HG03342 (cell line): ENCODE results near the gene BRCA1.
"Not testable (repeated sequence)": the region's sequence is repeated elsewhere in the genome, so short reads cannot be mapped to it uniquely, and the experiment has no call there.

Experiments
- ATAC-seq: cut with Tn5 transposase; IDR thresholded peaks from one replicate; pipeline ENCODE4 v1.9.1; 2021; ENCODE audit warnings: mild to moderate bottlenecking, moderate library complexity; ENCODE audit not compliant: unreplicated experiment

BRCA1 gene

GRCh38 chr17:43134774-43135453 is 9.8 kb upstream of the BRCA1 start:
- ATAC-seq = no peak

- ATAC-seq = not testable (repeated sequence)
Observed at GRCh38 chr17:43133439-43133838, 8.3 kb upstream of the BRCA1 start.

GRCh38 chr17:43132117-43132516 is 7.0 kb upstream of the BRCA1 start:
- no peak for ATAC-seq

GRCh38 chr17:43129671-43130010 is 4.5 kb upstream of the BRCA1 start:
- no peak for ATAC-seq

- ATAC-seq = not testable (repeated sequence)
Observed at GRCh38 chr17:43127333-43127876, 2.2 kb upstream of the BRCA1 start.

GRCh38 chr17:43126911-43127290 is 1.7 kb upstream of the BRCA1 start:
- no peak for ATAC-seq

GRCh38 chr17:43125967-43126910 is 1.1 kb upstream of the BRCA1 start:
- ATAC-seq = no peak

- ATAC-seq = no peak
Observed at GRCh38 chr17:43118679-43119615, 6.2 kb downstream of the BRCA1 start.

GRCh38 chr17:43114151-43114552 is 11.0 kb downstream of the BRCA1 start:
- no peak for ATAC-seq

GRCh38 chr17:43106552-43106951 is 18.6 kb downstream of the BRCA1 start:
- ATAC-seq = no peak

- ATAC-seq = no peak
Observed at GRCh38 chr17:43105146-43105545, 20.0 kb downstream of the BRCA1 start.

- no peak for ATAC-seq
Observed at GRCh38 chr17:43104665-43105064, 20.5 kb downstream of the BRCA1 start.

- not testable (repeated sequence) for ATAC-seq
Observed at GRCh38 chr17:43095364-43095763, 29.8 kb downstream of the BRCA1 start.

GRCh38 chr17:43094129-43094835 is 30.9 kb downstream of the BRCA1 start:
- no peak for ATAC-seq

- ATAC-seq = no peak
Observed at GRCh38 chr17:43092901-43093300, 32.3 kb downstream of the BRCA1 start.

- ATAC-seq = no peak
Observed at GRCh38 chr17:43090022-43090421, 35.1 kb downstream of the BRCA1 start.

- no peak for ATAC-seq
Observed at GRCh38 chr17:43085474-43085873, 39.7 kb downstream of the BRCA1 start.

- no peak for ATAC-seq
Observed at GRCh38 chr17:43079641-43080302, 45.4 kb downstream of the BRCA1 start.

- ATAC-seq = no peak
Observed at GRCh38 chr17:43074869-43075268, 50.3 kb downstream of the BRCA1 start.

- ATAC-seq = no peak
Observed at GRCh38 chr17:43070872-43071271, 54.3 kb downstream of the BRCA1 start.
